Measurements from ENCODE around the gene ZNF736. TPM values are rescaled to one million over a fixed set of nuclear protein-coding genes. Genes with fewer than 3 reads are reported as not detected.

Gene ZNF736
- total RNA-seq, 4 donors from 2014 or later = 2.4 to 9.2 (median 7.5) TPM

DNA sequence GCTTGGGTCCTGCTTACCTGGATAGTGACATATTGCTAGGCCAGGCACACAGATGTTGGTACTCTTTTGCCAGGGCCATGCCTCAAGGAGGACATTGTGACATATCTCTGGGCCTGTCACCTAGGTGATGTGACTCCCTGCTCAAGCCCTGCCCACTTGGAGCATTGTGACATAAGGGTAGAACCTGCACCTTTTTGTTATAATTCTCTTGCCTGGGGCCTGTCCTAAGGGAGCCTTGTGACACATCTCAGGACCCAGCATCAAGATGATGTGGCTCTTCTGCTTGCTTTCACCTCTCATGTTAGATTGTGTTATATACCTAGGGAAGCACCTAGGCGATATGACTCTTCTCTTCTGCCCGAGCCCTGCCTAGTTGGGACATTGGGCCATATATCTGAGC lies 57.4 kb downstream of the ZNF736 start:
- no peaks in the 10 kb centered on the region for H3K27me3 ChIP-seq
- no peaks in the 10 kb centered on the region for H3K4me1 ChIP-seq
- TF ChIP-seq POLR2A (IDR thresholded peaks at IDR 0.05) (no peak), POLR2AphosphoS5 (IDR thresholded peaks at IDR 0.05) (no peak), EP300 (IDR thresholded peaks at IDR 0.05) (no peak)
- TF ChIP-seq, protein P1, sequence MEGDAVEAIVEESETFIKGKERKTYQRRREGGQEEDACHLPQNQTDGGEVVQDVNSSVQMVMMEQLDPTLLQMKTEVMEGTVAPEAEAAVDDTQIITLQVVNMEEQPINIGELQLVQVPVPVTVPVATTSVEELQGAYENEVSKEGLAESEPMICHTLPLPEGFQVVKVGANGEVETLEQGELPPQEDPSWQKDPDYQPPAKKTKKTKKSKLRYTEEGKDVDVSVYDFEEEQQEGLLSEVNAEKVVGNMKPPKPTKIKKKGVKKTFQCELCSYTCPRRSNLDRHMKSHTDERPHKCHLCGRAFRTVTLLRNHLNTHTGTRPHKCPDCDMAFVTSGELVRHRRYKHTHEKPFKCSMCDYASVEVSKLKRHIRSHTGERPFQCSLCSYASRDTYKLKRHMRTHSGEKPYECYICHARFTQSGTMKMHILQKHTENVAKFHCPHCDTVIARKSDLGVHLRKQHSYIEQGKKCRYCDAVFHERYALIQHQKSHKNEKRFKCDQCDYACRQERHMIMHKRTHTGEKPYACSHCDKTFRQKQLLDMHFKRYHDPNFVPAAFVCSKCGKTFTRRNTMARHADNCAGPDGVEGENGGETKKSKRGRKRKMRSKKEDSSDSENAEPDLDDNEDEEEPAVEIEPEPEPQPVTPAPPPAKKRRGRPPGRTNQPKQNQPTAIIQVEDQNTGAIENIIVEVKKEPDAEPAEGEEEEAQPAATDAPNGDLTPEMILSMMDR (IDR thresholded peaks at IDR 0.05) = no peak
- H3K4me3 ChIP-seq = no peak overlapping the region
- no peak for ATAC-seq
- no peak overlapping the region for H3K27ac ChIP-seq
- peaks cover 0 to 20% (median 0%) of the 10 kb centered on the region in 3 donors for H3K9me3 ChIP-seq
- no peaks in the 10 kb centered on the region for H3K36me3 ChIP-seq
- WGBS, 2 donors (ENCODE audit: low coverage in 1 of 2) = 100% methylated on average over 1 to 2 of the region's 2 CpGs

DNA sequence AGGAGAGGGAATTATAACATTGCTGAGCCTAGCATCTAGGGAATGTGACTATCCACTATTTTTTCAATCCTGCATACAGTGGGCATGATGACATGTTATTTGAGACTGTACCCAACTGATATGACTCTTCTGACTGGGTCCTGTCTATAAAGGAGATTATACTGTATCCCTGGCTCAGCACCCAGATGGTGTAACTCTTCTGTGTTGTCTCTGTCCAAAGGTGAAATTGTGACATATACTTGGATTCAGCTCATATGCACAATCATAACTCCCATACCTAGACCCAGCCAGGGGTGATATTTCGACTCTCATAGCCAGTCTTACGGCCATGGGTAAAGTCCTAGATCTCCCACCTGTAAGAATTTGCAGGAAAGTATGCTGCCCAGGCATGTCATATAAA lies 59.3 kb downstream of the ZNF736 start:
- Histone ChIP-seq H3K27me3 (no peaks in the 10 kb centered on the region), H3K4me1 (no peaks in the 10 kb centered on the region), H3K27ac (no peak overlapping the region), H3K9me3 (peaks cover 0 to 16% (median 0%) of the 10 kb centered on the region in 3 donors), H3K4me3 (no peak overlapping the region), H3K36me3 (no peaks in the 10 kb centered on the region)
- TF ChIP-seq POLR2AphosphoS5 (IDR thresholded peaks at IDR 0.05) (no peak), POLR2A (IDR thresholded peaks at IDR 0.05) (no peak), EP300 (IDR thresholded peaks at IDR 0.05) (no peak)
- TF ChIP-seq, protein P1 (IDR thresholded peaks at IDR 0.05) = no peak
- WGBS, 2 donors (ENCODE audit: low coverage in 1 of 2) = 74% methylated on average over 2 of the region's 2 CpGs; no CpG with 5 or more reads in 1 of the 2 donors
- no peak for ATAC-seq

DNA sequence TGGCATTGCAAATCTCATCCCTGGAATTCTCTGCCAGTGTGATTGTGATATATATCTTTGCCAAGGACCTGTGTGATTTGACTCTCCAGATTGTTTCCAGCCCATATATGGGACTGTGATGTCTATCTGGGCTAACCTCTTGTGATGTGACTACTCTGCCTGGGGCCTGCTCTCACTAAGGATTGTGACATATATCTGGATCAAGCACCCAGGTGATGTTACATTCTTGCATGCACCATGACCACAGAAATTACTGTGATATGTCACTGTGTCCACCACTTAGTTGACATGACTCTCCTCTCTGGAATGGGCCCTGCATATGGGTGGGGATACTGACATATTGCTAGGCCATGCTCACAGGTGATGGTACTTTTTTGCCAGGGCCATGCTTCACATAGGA lies 86.6 kb downstream of the ZNF736 start:
- Histone ChIP-seq H3K27me3 (no peaks in the 10 kb centered on the region), H3K36me3 (no peaks in the 10 kb centered on the region), H3K4me1 (no peaks in the 10 kb centered on the region), H3K27ac (no peak overlapping the region), H3K4me3 (no peak overlapping the region), H3K9me3 (peaks cover 0 to 12% (median 0%) of the 10 kb centered on the region in 3 donors)
- ATAC-seq = no peak
- no peak for TF ChIP-seq POLR2AphosphoS5 (IDR thresholded peaks at IDR 0.05)

Other genes starting within 250 kb of the ZNF736 start
- gene ZNF735, start 106.8 kb upstream of the ZNF736 start, total RNA-seq = not detected
- not detected for gene ZNF679, start 85.5 kb upstream of the ZNF736 start, total RNA-seq
- gene ZNF680, start 249.1 kb downstream of the ZNF736 start, total RNA-seq = 10 to 100 TPM in 1 of 4 donors, 1 to 10 TPM in 3; 6.8 to 18.5 (median 9.7) TPM